GM21447 (cell line): ENCODE results near the gene ADARB2.
"Not testable (repeated sequence)": the region's sequence is repeated elsewhere in the genome, so short reads cannot be mapped to it uniquely, and the experiment has no call there.

ENCODE experiments used
- ATAC-seq: cut with Tn5 transposase; IDR thresholded peaks from one replicate; pipeline ENCODE4 v1.9.1; 2021; ENCODE audit not compliant: unreplicated experiment

Gene ADARB2

GRCh38 chr10:1617376-1618317 is 119.7 kb downstream of the ADARB2 start:
- ATAC-seq: not testable (repeated sequence)

DNA sequence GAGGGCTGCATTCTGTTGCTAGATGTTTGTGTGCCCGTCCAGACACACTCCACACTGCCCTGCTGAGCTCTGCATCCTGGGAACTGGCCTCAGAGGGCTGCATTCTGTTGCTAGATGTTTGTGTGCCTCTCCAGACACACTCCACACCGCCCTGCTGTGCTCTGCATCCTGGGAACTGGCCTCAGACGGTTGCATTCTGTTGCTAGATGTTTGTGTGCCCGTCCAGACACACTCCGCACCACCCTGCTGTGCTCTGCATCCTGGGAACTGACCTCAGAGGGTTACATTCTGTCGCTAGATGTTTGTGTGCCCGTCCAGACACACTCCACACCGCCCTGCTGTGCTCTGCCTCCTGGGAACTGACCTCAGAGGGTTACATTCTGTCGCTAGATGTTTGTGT is 120.6 kb downstream of the ADARB2 start:
- not testable (repeated sequence) for ATAC-seq

GRCh38 chr10:1615186-1615954 is 122.0 kb downstream of the ADARB2 start:
- no peak for ATAC-seq

DNA sequence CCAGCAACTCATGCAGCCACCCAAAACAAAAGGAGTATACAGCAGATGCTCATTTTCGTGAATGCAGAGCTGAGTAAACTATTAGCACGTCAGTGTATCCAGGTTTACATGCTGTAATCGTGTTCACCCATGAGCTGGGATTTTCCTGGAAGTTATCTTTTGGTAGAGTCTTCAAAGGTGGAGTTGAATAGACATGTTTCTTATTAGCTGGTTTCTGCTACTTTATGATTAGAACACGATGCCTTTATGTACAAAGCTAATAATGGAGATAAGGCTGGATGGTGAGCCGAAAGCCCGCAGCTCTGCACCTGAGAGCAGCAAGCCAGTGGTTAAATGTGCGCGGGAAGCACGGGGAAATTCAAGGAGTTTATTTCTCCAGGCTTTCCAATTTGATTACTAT is 123.8 kb downstream of the ADARB2 start:
- ATAC-seq: no peak

DNA sequence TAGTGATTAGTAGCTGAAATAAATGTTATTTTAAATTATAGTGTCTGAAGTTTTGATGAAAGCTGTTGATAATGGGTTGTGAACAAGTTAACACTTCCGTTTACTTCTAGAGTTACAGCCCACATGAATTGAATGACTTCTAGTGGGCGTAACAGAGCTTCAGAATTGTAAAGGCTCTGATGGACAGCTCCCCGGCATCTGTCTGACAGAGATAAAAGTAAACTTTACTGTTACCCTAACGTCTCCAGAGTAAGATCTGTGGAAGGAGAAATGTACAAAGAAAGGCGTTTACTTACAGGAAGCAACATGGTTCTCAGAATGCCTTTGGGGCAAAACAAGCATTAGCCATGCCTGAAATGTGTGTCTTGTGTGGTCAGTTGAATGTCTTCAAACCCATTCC is 124.4 kb downstream of the ADARB2 start:
- ATAC-seq: no peak

DNA sequence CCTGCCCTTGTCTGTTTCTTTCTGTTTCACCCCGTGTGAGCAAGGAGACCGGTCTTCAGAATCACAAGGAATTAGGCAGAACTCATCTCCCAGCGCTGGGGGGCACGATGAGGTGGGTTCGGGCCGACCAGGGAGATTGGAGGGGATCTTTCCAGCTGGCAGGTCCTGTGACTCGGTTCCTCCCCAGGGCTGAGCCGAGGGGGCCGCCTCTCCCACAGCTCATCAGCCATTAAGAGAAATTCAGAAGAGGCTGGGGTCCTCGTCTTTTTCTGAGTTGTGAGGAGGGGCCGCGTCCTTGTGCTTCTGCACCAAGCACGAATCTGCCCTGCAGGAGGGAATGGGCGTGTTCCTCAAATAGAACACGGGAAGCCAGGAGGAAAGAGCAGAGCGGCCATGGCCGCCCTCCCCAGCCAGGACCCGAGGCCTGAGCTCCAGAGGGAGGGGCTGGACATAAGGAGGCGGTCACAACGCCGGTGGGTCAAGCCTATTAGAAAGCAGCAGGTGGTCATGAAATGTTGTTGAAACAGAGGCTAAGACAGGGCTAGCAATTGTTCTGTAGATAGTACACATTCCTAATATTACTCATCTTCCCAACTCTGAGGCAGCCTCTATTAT is 125.3 kb downstream of the ADARB2 start:
- no peak for ATAC-seq

- no peak for ATAC-seq
Observed at GRCh38 chr10:1610986-1611770, 126.1 kb downstream of the ADARB2 start.

DNA sequence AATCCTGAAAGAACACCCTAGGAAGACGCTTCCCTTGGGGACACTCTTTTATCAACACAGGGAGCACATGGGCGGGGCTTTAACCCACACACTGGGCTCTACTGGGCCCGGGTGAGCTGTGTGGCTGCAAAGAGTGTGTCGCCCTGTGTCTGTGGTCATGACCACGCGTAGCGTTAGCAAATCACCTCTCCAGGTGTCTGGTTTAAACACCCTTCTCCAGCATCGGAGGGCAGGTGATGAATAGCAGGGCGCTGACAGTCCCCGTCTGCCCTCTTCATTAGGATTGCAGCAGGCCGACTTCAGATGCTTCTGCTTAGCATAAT is 127.7 kb downstream of the ADARB2 start:
- no peak for ATAC-seq

- no peak for ATAC-seq
Observed at GRCh38 chr10:1608851-1609647, 128.3 kb downstream of the ADARB2 start.

DNA sequence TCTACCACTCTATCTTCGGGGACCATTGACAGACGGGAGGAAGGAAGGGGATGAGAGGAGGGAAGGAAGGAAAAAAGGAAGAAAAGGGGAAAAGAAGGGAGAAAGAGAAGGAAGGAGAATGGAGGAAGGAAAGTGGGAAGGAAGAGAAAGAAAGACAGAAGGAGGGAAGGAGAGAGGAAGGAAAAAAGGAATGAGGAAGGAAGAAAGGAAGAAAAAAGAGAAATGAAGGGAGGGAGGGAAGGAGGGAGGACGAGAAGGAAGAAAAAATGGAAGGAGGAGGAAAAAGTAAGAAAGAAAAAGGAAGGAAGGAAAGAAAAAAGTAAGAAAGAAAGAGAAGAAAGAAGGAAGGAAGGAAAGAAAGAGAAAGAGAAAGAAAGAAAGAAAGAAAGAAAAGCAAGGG is 128.9 kb downstream of the ADARB2 start:
- no peak for ATAC-seq

GRCh38 chr10:1607466-1607865 is 129.9 kb downstream of the ADARB2 start:
- ATAC-seq: no peak

DNA sequence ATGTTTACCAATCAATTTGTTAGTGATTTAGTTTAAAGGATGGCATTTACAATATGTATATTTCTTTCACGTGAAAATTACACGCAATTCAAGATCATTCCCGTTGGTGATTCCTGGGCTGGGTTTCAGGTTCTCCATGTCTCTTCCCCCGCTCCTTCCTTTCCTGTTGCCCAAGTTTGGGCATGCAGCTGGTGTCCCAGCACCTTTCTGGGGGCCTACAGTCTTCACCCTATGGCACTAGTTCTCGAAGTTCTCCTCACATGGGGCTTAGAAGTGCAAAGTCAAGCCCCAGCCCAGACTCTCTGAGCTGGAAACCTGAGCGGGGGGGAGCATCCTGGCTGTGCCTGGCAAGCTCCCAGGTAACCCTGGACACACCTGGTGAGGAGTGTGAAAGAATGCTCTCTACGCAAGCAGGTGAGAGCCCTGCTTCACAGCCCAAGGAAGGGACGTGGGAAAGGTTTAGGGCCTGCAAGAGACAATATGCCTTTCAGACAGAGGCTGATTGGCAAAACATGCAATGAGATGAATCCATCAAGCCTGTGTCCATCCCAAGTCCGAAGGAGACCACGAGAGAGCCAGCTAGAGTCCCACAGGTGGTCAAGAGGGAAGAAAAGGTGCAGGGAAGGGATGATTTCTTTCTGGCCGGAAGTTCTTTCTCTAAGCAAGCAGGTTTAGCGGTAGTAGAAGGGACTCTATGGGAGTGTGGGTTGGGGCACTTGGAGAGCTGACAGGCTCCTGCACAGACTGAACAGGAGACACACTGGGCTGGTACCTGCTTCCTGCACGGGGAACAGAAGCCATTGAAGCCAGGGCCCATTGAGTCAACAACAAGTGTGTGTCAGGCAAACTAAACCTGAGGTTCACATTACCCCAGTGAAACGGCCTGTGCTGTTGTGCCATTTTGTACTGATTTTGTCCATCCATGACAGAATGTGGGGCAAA is 131.1 kb downstream of the ADARB2 start:
- ATAC-seq: no peak

GRCh38 chr10:1605121-1605520 is 132.2 kb downstream of the ADARB2 start:
- no peak for ATAC-seq

- ATAC-seq: no peak
Observed at GRCh38 chr10:1604246-1604645, 133.1 kb downstream of the ADARB2 start.

- no peak for ATAC-seq
Observed at GRCh38 chr10:1603181-1603580, 134.1 kb downstream of the ADARB2 start.

- no peak for ATAC-seq
Observed at GRCh38 chr10:1602037-1602484, 135.3 kb downstream of the ADARB2 start.

DNA sequence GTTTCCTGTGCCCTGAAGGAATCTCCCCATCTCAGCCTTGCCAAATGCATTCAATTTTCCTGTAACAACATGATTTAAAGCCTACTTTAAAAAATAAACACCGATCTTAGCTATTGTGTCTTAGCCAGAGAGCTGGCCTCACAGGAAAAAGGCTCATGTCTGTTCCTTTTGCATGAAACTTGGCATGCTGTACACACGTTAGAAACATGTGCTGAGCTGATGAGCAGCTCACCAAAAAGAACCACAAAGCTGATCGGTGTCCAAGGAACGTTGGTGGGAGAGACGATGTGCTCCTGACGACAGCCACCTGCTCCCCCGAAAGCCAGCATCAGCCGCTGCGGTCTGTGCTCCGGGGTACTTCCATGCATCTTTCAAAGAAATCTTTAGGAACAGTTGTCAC is 135.9 kb downstream of the ADARB2 start:
- ATAC-seq: no peak

GRCh38 chr10:1600861-1601260 is 136.5 kb downstream of the ADARB2 start:
- no peak for ATAC-seq
